HG02943 (cell line): ENCODE data around the gene GBX1.

Experiments used
- ATAC-seq: cut with Tn5 transposase; IDR thresholded peaks from one replicate; pipeline ENCODE4 v1.9.1; 2021; ENCODE audit warnings: mild to moderate bottlenecking, low read depth, moderate library complexity; ENCODE audit not compliant: unreplicated experiment

Gene GBX1

DNA sequence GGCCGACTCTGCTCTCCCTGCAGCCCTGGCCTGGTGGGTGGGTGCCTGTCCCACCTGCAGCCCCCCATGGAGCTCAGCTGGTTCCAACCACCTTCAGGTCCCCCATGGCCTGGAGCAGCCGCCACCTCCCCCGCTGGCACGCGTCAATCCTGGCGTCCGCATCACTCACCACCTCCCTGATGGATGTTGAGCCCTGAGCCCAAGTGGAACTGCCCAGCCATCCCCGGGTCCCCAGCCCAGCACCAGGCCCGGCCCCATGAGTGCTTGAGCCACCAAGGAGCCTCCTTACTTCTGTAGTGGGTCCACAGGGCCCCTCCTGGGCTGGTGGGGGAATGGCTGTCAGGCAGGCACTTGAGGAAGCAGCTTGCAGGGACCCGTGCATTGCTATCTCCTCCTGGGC lies 66.6 kb downstream of the GBX1 start:
- no peak for ATAC-seq

DNA sequence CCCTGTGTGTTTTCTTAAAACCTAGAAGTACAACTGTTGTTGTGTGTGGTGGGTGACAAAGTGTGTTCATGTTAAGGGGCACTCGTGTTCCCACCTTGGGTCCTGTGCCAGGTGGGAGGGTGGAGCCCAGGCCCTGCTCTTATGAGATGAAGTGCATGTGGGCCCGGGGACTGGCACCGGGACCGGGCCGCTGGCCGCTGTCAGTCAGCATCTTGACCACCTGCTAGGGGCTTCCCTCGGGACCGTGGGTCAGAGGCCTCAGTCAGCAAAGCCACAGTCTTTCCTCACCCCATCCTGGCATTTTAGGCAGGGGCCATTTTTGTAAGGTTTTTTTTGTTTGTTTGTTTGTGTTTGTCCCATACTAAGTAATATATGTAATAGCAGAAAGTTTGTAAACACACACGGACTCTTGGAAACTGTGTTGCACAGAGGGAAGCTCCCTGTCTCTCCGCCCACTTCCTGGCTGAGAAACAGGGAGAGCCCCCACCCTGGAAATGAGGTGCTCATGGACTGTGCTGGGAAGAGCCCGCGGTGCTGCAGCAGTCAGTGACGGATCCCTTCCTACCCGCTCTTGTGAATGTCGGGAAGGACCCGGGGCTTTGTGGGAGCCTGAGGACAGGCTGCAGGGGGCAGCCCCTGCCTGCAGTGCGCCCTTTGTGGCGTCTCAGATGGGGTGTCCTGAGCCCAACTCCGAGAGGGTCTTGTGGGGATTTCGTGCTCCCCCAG lies 67.8 kb downstream of the GBX1 start:
- no peak for ATAC-seq
